NCI-H128 (cell line): ENCODE measurements around the gene VCY.
"Not testable (repeated sequence)": the region's sequence is repeated elsewhere in the genome, so short reads cannot be mapped to it uniquely, and the experiment has no call there.

ENCODE experiments used
- DNase-seq: peaks from one replicate; lab custom pipeline; 2025; ENCODE audit not compliant: unreplicated experiment; lab: John Stamatoyannopoulos, UW

VCY gene

DNA sequence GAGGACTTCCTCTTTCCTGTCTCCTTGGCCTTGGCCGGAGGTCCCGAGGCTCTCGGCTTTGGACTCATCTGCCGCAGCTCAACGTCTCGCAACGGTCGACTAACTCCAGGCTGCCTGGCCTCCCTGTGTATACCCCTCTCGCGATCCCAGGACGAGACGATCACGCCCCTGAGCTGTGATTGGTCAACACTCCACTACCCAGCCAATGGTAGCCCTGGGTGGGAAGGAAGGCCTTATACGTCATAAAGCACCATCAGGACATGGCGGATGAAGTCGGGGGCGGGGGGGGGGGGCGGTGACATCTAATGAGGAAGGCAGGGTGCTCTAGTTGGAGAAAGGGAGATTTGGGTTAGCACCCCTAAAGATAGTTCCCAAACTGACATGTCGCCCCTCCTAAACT, at the start of gene VCY:
TSS of gene VCY (minus strand) at position 101 of the 400 bp plus-strand sequence. CDS start at position 68, 33 bp downstream.
- not testable (repeated sequence) for DNase-seq

DNA sequence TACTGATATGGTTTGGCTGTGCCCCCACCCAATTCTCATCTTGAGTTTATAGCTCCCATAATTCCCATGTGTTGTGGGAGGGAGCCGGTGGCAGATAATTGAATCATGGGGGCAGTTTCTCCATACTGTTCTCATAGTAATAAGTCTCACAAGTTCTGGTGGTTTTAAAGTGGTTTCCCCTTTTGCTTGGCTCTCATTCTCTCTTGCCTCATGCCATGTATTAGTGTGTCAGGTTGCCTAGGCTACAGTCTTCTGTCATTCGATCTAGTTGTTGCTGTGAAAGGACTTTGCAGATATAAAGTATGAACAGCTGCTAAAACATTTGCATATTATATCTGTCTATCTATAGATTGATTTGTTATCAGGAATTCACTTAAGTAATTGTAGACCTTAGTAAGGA, 44.1 kb upstream of the VCY start:
- DNase-seq: not testable (repeated sequence)

DNA sequence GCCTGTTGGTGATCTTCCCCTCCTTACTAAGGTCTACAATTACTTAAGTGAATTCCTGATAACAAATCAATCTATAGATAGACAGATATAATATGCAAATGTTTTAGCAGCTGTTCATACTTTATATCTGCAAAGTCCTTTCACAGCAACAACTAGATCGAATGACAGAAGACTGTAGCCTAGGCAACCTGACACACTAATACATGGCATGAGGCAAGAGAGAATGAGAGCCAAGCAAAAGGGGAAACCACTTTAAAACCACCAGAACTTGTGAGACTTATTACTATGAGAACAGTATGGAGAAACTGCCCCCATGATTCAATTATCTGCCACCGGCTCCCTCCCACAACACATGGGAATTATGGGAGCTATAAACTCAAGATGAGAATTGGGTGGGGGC, 25.6 kb upstream of the VCY start:
- DNase-seq: not testable (repeated sequence)

DNA sequence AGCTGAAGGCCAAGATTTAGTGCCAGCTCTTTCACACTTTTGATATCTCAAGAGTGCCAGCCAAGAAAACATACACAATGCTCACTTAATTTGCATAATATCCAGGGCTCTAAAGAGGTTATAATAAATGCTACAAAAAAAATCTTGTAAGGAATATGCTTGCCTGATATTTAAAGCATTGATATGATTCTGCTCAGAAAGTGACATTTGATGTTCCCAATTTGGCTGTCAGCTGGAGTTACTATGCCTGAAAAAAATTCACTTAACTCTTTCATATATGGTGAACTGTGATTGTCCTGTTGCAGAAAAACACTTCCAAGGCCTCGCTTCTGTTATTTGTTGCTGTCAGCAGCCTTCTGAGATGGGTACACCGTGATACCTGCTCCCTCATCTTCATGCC, 43.9 kb downstream of the VCY start:
- DNase-seq: not testable (repeated sequence)
